Measurements from ENCODE around the gene SEMA4B. TPM values are rescaled to one million over a fixed set of nuclear protein-coding genes. Genes with fewer than 3 reads are reported as not detected.
"Not testable (repeated sequence)": the region's sequence is repeated elsewhere in the genome, so short reads cannot be mapped to it uniquely, and the experiment has no call there.

The SEMA4B gene
- total RNA-seq, 1 donor from 2014 or later: 216 TPM

- no peak for ATAC-seq
These were observed 22.4 kb upstream of the SEMA4B start for GRCh38 chr15:90178468-90179435.

DNA sequence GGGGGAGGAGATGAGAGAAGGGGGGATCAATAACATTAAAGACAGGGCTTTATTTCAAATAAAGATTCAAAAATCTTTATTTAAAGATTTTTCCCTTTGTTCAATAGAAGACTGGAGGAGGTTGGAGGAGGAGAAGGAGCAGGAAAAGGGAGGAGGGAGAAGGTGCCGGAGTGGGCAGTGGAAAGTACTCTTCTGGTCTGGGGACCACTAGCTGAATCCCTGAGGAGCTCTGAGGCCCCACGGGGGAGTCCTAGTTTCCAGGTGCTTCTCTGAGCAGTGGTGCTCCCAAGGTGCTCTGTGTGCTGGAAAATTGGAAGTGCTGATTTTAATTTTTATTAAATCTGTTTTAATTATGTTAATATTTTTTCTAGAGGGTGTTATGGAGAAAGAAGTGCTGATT lies 19.4 kb upstream of the SEMA4B start:
- ATAC-seq: no peak

- ATAC-seq: peak; percentile 80
These were observed 16.9 kb upstream of the SEMA4B start for GRCh38 chr15:90184119-90184785.

- peak; percentile 77 for ATAC-seq
These were observed 16.1 kb upstream of the SEMA4B start for GRCh38 chr15:90184786-90185704.

GRCh38 chr15:90187257-90187868 lies 13.8 kb upstream of the SEMA4B start:
- no peak for ATAC-seq

- ATAC-seq: not testable (repeated sequence)
These were observed 13.1 kb upstream of the SEMA4B start for GRCh38 chr15:90188065-90188464.

GRCh38 chr15:90188914-90189748 lies 12.0 kb upstream of the SEMA4B start:
- ATAC-seq: no peak

- peak; percentile 7 for ATAC-seq
These were observed 11.2 kb upstream of the SEMA4B start for GRCh38 chr15:90189781-90190467.

DNA sequence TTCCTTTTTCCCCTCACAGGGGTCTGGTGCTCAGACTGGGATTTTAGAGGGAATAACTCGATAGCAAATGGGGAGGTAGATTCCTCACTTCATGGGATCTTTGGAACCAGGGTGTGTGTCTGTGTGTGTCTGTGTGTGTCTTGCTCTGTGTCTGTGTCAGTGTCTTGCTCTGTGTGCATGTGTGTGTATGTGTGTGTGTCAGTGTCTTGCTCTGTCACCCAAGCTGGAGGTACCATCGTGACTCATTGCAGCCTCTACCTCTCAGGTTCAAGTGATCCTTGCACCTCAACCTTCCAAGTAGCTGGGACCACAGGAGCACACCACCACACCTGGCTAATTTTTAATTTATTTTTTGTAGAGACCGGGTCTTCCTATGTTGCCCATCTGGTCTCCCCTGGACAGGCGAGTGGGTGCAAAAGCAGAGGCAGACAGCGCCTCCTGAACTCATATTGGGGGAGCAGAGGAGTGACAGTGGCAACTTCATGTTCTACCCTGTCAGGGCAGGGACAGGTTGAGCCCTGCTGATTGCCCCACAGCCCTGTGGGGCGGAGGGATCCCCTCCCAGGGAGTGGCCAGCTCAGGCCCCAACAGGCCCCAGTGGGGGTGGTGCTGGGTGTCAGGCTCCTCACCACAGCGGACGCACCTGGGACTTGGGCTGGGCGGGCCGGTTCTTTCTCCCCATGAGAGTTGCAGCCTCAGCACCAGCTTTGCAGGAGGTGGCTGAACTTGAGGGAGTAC lies 10.4 kb upstream of the SEMA4B start:
- ATAC-seq: peak; percentile 94

GRCh38 chr15:90191344-90191687 lies 9.8 kb upstream of the SEMA4B start:
- no peak for ATAC-seq

DNA sequence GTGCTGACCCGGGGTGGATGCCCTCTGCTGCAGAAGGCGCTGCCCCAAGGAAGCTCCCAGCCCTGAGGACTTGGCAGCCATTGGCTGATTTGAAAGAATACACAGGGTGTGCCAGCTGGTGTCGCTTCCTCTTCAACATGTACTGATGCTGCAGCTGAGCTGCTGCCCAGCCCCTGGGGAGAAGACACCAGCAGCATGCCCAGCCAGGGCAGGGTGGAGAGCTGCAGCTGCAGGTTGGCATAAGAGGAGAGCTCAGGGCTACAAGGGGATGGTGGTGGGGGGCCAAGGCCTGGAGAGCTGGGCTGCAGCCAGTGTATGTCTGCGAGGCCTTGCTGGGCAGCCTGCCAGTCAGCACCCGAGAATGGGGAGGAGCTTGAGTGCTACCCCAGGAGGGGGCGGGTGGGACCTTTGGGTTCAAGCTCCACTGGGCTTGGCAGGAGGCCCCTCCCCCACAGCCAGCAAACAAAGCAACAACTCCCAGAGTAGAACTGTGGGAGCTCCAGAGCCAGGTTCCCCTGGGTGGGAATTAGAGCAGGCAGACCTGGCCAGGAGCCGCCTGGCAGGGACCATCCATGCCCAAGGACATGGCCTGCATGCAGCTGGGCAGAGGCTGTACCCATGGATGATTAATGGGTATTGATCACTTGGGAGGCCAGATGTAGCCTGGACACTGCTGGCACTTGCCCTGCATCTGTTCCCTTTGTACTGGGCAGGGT lies 9.2 kb upstream of the SEMA4B start:
- ATAC-seq: peak; percentile 79

- no peak for ATAC-seq
These were observed 8.0 kb upstream of the SEMA4B start for GRCh38 chr15:90192961-90193786.

DNA sequence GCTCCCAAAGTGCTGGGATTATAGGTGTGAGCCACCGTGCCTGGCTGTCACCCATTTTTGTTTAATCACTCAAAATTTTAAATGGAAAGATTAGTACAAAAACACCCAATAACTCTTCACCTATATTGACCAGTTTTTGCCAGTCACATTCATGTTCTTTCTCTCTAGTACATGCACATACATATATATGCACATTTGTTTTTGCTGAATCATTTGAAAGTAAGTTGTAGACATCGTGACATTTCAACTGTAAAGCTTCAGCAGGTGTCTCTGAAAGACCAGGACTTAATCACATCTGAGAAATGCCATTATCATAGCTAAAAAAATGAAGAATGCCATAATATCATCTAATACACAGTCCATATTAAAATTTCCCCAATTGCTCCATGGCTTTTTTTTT lies 6.5 kb upstream of the SEMA4B start:
- no peak for ATAC-seq

- peak; percentile 2 for ATAC-seq
These were observed 498 bp upstream of the SEMA4B start for GRCh38 chr15:90200534-90201129.

DNA sequence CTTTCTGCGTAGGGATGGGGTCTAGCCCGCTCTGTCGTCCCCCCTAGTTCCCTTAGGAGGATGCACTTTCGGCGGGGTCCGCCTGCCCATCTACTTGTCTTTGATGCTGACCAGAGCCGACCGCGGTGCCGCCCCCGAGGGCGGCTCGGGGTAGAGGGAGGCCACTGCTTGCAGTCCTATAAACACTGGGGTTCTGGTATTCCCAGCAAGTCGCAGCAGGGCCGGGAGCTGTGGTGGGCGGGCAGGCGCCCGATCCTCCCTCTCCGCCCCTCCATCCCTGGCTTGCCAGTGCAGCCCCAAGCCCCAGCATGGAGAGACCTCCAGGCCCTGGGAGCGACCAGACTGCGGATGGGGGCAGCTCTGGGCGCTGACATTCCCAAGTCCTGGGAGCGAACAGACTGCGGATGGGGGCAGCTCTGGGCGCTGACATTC lies 830 bp downstream of the SEMA4B start:
- peak; percentile 7 for ATAC-seq

DNA sequence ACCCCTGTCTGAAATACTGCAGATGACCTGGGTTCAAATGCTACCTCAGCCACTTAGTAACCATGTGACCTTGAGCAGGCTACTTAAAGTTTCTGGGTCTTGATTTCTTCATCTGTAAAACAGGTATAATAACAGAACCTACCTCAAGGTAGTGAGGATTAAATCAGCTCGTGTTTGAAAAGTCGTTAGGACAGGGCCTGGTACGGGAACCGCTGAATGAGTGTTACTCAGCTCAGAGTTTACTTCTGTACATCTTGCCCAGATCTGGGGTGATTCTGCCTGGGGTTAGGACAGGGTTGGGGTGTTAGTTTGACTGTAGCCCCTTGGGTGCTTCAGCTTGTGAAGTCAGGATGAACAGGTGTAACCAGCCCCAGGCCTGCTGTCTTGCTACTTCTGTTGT lies 1.8 kb downstream of the SEMA4B start:
- ATAC-seq: no peak

GRCh38 chr15:90203473-90203872 lies 2.3 kb downstream of the SEMA4B start:
- no peak for ATAC-seq

- peak; percentile 3 for ATAC-seq
These were observed 2.8 kb downstream of the SEMA4B start for GRCh38 chr15:90203922-90204321.
